22Rv1 (cell line): ENCODE data around the gene CRAMP1.

Experiments
- CTCF ChIP-seq: fragments of 450-650 bp; IDR thresholded peaks from 2 replicates; pipeline ENCODE4 v1.5.1; 2017; ENCODE audit warnings: mild to moderate bottlenecking
- ZFX ChIP-seq: fragments of 450-650 bp; IDR thresholded peaks from 2 replicates; pipeline ENCODE4 v1.6.1; 2017; ENCODE audit warnings: antibody characterized with exemption, borderline replicate concordance

GRCh38 chr16:1606774-1607173 is 5.4 kb upstream of the CRAMP1 start:
- TF ChIP-seq CTCF, result no peak
- no peak for TF ChIP-seq ZFX
